Lower leg skin (tissue), 3 donors: ENCODE results near the gene NELL1.

Experiments
- CTCF ChIP-seq, 3 donors: fragments of 450-650 bp; IDR thresholded peaks; one replicate each; pipeline ENCODE4 v1.5.1; 2016; ENCODE audit warnings: antibody characterized with exemption in 3 of 3, mild to moderate bottlenecking in 3 of 3, moderate library complexity in 2 of 3
- POLR2A ChIP-seq, 2 donors: fragments of 450-650 bp; IDR thresholded peaks; one replicate each; pipeline ENCODE4 v1.6.1; 2016 to 2017; ENCODE audit warnings: antibody characterized with exemption in 2 of 2, mild to moderate bottlenecking in 1 of 2, moderate library complexity in 1 of 2

- TF ChIP-seq CTCF (IDR thresholded peaks at IDR 0.05) (no peak), POLR2A (IDR thresholded peaks at IDR 0.05) (no peak)
Measured at GRCh38 chr11:21415606-21416005, 746.2 kb downstream of the NELL1 start.
